GM23338 (cell line): ENCODE measurements around the gene CNTNAP2.

ENCODE experiments used
- CREB1 ChIP-seq: fragments of 250-450 bp; sonication (Bioruptor Pico); IDR thresholded peaks from 2 replicates; pipeline ENCODE4 v1.5.0; 2020; ENCODE audit warnings: low read depth, mild to moderate bottlenecking, moderate library complexity
- CTCF ChIP-seq, 2 experiments: fragments of 200-600 bp in 1 of 2; sonication (generic) in 1 of 2; conservative IDR thresholded peaks; 2 replicates each; pipeline versions ENCODE4 v1.5.1 to v1.6.1; 2016 to 2017; ENCODE audit warnings: antibody characterized with exemption in 2 of 2, low read depth in 2 of 2, mild to moderate bottlenecking in 2 of 2, moderate library complexity in 1 of 2
- EZH2 ChIP-seq: fragments of 200-600 bp; sonication (generic); IDR thresholded peaks from one replicate; pipeline ENCODE4 v1.8.0; 2017; ENCODE audit warnings: antibody characterized with exemption, mild to moderate bottlenecking, low read depth; ENCODE audit not compliant: unreplicated experiment
- EZH2phosphoT487 ChIP-seq: fragments of 200-600 bp; sonication (generic); IDR thresholded peaks from one replicate; pipeline ENCODE4 v1.8.1; 2018; ENCODE audit warnings: antibody characterized with exemption; ENCODE audit not compliant: unreplicated experiment
- POLR2AphosphoS5 ChIP-seq: IDR thresholded peaks from 2 replicates; pipeline ENCODE4 v1.6.1; 2016; ENCODE audit warnings: antibody characterized with exemption, low read depth

- TF ChIP-seq CREB1 (CRISPR knock-in tag) (no peak), CTCF (conservative IDR thresholded peaks at IDR 0.05; ENCODE audit: low read depth in 2 of 2) (no peak), POLR2AphosphoS5 (no peak), EZH2phosphoT487 (no peak), EZH2 (no peak)
These were observed 19.8 kb downstream of the CNTNAP2 start for GRCh38 chr7:146136357-146136875.
